RWPE1 (cell line): ENCODE data around the gene CMTM6.

Source experiments
- CTCF ChIA-PET: fragments of 350-600 bp; sonication (Branson Sonifier 250); formaldehyde crosslinking; extraction: SDS; loops from one replicate; lab custom pipeline; 2021; lab: Yijun Ruan, JAX
- POLR2A ChIA-PET: fragments of 400-600 bp; formaldehyde crosslinking; extraction: SDS; loops from one replicate; lab custom pipeline; 2020; ENCODE audit warnings: antibody characterized with exemption; ENCODE audit not compliant: low non-redundant PET; lab: Yijun Ruan, JAX
- DNase-seq: peaks from one replicate; pipeline ENCODE4 v3.0.0; 2012; ENCODE audit warnings: low spot score
- H3K27ac ChIP-seq: fragments of 450-650 bp; 2 replicates; pipeline ENCODE4 v1.5.1; 2017
- CTCF ChIP-seq: fragments of 450-650 bp; conservative IDR thresholded peaks from 2 replicates; pipeline ENCODE4 v1.5.1; 2017; ENCODE audit warnings: low read depth, mild to moderate bottlenecking

The CMTM6 gene

DNA sequence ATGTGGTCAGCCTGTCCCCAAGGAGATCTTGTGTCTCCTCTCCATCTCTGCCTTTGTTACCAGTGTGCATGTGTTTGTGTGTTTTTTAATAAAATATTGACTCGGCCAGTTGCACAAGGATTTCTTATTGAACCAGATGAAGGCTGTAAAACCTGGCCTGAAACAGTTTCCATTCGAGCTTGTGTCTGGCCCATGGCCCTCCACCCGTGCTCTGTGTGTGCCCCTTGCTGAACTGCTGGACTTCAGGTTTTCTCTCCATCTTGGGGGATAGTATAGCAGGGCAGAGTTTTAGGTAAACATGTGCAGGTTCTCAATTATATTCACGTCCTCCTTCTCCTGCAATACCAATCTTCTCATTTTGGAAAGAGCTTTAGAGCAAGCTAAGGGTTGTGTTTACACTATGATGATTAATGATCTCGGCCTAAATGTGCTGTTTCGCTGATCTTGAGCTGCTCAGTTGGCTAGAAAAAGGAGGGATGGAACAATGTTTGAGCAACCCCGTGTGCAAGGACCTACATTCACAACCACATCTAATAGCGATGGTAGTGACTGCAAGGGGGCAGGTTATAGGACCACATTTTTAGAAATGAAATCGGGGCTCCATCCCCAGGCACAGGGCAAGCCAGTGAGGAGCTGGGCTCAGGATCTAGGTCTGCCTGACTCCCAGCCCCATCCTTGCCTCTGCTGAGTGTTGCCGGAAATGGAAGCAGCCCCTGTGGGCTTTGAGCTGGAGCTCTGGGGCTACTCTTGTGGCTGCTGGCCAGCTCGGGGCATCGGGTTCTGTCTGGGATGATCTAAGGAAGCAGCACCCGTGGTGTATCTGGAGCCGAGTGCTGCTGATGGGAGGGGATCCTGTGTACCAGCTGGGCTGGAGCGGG is 47.7 kb downstream of the CMTM6 start:
- no peak for TF ChIP-seq CTCF
- ChIA-PET POLR2A (no interaction called here), CTCF (interaction anchor here (1.0 kb wide), 1 partner anchor 13 kb away, joined by 3 read pairs; no protein-coding TSS in a partner anchor)
- H3K27ac ChIP-seq, result no peak overlapping the region
- no peak for DNase-seq

DNA sequence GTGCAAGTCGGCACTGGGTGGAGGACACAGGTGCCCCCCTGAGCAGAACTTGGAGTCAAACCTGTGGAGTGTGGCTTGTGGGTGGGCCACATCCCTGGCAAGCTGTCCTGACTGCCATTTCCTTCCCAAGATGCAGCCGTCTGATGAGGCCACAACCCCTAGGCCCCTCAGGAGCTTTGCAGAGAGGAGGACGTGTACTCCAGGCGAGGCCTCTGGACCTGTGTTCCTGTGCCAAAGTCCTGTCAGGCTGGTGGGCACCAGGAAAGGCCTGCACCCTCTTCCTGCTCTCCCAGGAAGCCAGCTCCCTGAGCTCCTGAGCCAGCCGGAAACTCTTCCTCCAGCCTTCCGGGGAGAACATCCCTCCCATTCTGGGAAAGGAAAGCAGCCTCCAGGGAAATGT is 48.5 kb downstream of the CMTM6 start:
- H3K27ac ChIP-seq, result no peak overlapping the region
- DNase-seq, result no peak
- TF ChIP-seq CTCF, result no peak
- CTCF ChIA-PET, result interaction anchor here (1.0 kb wide), 1 partner anchor 14 kb away, joined by 3 read pairs; no protein-coding TSS in a partner anchor
- POLR2A ChIA-PET, result no interaction called here

DNA sequence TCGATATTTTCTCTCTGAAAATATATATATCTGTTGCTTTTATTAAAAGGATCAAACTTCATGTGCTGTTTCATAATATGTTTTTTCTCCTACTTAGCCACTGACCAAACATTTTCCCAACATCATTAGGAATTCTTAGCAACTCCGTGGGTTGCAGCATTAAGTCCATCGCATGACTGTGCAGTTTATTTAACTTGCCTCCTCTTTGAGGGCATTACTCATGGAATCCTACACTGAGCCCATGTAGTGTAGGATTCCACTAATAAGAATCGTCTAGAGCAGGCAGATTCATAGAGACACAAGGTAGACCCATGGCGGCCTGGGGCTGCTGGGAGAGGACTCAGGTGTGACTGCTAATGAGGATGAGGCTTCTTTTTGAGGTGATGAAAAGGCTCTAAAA is 49.3 kb downstream of the CMTM6 start:
- CTCF ChIA-PET, result no interaction called here
- DNase-seq, result no peak
- POLR2A ChIA-PET, result no interaction called here
- no peak overlapping the region for H3K27ac ChIP-seq
- TF ChIP-seq CTCF, result no peak

DNA sequence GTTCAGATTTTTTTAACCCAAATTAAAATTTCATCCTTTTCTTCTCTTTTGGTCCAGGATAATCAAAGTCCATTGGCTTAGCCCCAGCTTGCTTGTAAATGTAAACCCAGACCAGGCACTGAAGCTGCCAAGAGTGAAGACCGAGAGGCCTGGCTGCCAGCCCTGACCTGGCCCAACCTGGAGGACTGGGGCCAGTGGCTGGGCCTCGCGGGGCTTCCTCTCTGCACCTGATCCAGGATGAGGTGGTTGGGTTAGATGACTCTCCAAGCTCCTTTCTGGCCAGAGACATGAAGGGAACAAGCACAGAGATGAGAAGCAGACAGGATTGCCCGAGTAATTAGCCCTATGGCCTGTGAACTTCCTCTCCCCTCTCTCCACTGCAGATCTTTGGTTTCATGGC is 50.6 kb downstream of the CMTM6 start:
- ChIA-PET POLR2A (no interaction called here), CTCF (no interaction called here)
- H3K27ac ChIP-seq, result no peak overlapping the region
- DNase-seq, result no peak
- no peak for TF ChIP-seq CTCF

DNA sequence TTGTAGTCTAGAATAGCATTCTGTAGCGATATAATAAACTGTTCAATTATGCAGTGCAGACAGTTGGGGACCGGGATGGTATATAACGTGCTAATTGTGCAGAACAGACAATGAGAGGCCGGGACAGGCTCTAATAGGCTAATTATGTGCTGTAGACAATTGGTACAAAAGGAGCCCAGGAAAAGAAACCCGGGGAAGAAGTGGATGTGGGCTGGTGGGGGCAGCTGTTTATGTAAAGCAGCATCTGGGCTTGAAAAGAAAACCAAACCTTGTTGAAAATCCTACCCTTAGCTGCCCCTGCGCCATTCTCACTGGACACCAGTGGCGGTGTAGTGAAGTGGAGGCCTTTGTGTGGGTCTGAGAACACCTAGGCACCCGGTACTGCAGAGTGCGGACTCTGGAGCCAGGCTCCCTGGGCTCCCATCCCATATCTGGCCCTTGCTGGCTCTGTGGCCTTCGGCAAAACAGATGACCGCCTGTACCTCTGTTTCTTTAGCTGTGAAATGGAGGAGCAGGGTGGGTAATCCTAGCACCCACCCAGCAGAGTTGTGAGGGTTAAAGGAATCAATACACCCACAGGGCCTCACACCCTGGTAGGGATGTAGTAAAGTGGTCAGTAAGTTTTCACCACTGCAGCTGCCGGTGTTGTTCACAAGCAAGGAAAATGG is 51.5 kb downstream of the CMTM6 start:
- no peak for TF ChIP-seq CTCF
- no peak overlapping the region for H3K27ac ChIP-seq
- ChIA-PET POLR2A (no interaction called here), CTCF (interaction anchor here (0.9 kb wide), 1 partner anchor 17 kb away, joined by 3 read pairs; no protein-coding TSS in a partner anchor)
- DNase-seq, result no peak

DNA sequence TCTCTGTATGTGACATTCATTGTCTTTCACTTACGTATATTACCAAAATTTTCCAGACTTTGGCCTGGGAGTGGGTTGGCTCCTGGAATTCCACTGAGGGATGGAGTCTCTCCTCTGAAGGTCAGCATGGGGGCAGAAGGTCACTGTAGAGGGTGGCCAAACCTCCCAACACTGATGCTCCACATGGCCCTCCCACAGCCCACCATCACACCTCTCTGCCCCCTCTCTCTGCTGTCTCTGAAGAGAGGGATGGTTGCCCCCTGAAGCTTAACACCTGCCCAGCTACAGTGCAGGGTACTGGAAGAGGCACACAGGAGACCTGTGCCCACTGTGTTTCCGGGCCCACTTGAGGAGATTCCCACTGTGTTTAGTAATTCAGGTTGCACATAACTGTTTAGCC is 52.2 kb downstream of the CMTM6 start:
- TF ChIP-seq CTCF, result no peak
- CTCF ChIA-PET, result no interaction called here
- POLR2A ChIA-PET, result no interaction called here
- H3K27ac ChIP-seq, result no peak overlapping the region
- no peak for DNase-seq
